Trophoblast cell (in vitro differentiated cells and primary cell): ENCODE measurements around the gene STRN4. TPM values are rescaled to one million over a fixed set of nuclear protein-coding genes. Genes with fewer than 3 reads are reported as not detected.
A peak's percentile ranks its signal among the peaks of the same experiment; 100 is the strongest.

Experiments
- DNase-seq, 2 donors: peaks; one replicate each; pipeline ENCODE4 v3.0.0-alpha.2; 2016
- H2AFZ ChIP-seq: 2 replicates; pipeline ENCODE4 v1.6.1; 2013; ENCODE audit warnings: low read length, moderate library complexity, mild to moderate bottlenecking; ENCODE audit not compliant: insufficient read depth, poor library complexity
- H2AK5ac ChIP-seq: 2 replicates; pipeline ENCODE4 v1.6.1; 2013; ENCODE audit warnings: mild to moderate bottlenecking, low read length
- H2BK120ac ChIP-seq: 2 replicates; pipeline ENCODE4 v1.6.1; 2013; ENCODE audit warnings: low read length, mild to moderate bottlenecking, moderate library complexity; ENCODE audit not compliant: insufficient read depth, poor library complexity
- H2BK12ac ChIP-seq: 2 replicates; pipeline ENCODE4 v1.6.1; 2013; ENCODE audit warnings: mild to moderate bottlenecking, low read length, moderate library complexity
- H2BK5ac ChIP-seq: 2 replicates; pipeline ENCODE4 v1.6.1; 2013; ENCODE audit warnings: low read length, low read depth, moderate library complexity, mild to moderate bottlenecking; ENCODE audit not compliant: poor library complexity
- H3K14ac ChIP-seq: 2 replicates; pipeline ENCODE4 v1.6.1; 2013; ENCODE audit warnings: mild to moderate bottlenecking, low read length
- H3K18ac ChIP-seq: 2 replicates; pipeline ENCODE4 v1.6.1; 2013; ENCODE audit warnings: mild to moderate bottlenecking, low read length
- H3K23ac ChIP-seq: 2 replicates; pipeline ENCODE4 v1.6.1; 2013; ENCODE audit warnings: low read length
- H3K27ac ChIP-seq: 2 replicates; pipeline ENCODE4 v1.5.1; 2013; ENCODE audit warnings: low read depth, mild to moderate bottlenecking, inconsistent platforms, low read length, moderate library complexity
- H3K27me3 ChIP-seq: 2 replicates; pipeline ENCODE4 v1.6.1; 2013; ENCODE audit warnings: inconsistent platforms, mild to moderate bottlenecking, low read length, moderate library complexity; ENCODE audit not compliant: insufficient read depth
- H3K36me3 ChIP-seq, 2 experiments: 1 replicate in 1 of 2; 2 replicates in 1 of 2; pipeline ENCODE4 v1.6.1; 2013; ENCODE audit warnings: low read length in 2 of 2, mild to moderate bottlenecking in 2 of 2, moderate library complexity in 1 of 2; ENCODE audit not compliant: insufficient read depth in 2 of 2, control insufficient read depth in 1 of 2
- H3K4ac ChIP-seq: 2 replicates; pipeline ENCODE4 v1.6.1; 2013; ENCODE audit warnings: low read depth, mild to moderate bottlenecking, low read length, moderate library complexity
- H3K4me1 ChIP-seq, 2 experiments: 1 replicate in 1 of 2; 2 replicates in 1 of 2; pipeline ENCODE4 v1.6.1; 2013; ENCODE audit warnings: low read length in 2 of 2, mild to moderate bottlenecking in 2 of 2, moderate library complexity in 1 of 2; ENCODE audit not compliant: insufficient read depth in 2 of 2, control insufficient read depth in 1 of 2
- H3K4me2 ChIP-seq: 2 replicates; pipeline ENCODE4 v1.6.1; 2013; ENCODE audit warnings: inconsistent platforms, mild to moderate bottlenecking, low read length, moderate library complexity
- H3K4me3 ChIP-seq: 2 replicates; pipeline ENCODE4 v1.5.1; 2013; ENCODE audit warnings: mild to moderate bottlenecking, low read depth, low read length, inconsistent platforms
- H3K79me1 ChIP-seq: one replicate; pipeline ENCODE4 v1.6.1; 2013; ENCODE audit warnings: low read length
- H3K79me2 ChIP-seq: 2 replicates; pipeline ENCODE4 v1.6.1; 2013; ENCODE audit warnings: low read length, mild to moderate bottlenecking; ENCODE audit not compliant: control insufficient read depth, insufficient read depth, poor library complexity
- H3K9ac ChIP-seq: 2 replicates; pipeline ENCODE4 v1.6.1; 2013; ENCODE audit warnings: mild to moderate bottlenecking, low read length
- H3K9me3 ChIP-seq: 2 replicates; pipeline ENCODE4 v1.6.1; 2013; ENCODE audit warnings: low read depth, mild to moderate bottlenecking, control low read depth, inconsistent platforms, low read length; ENCODE audit not compliant: insufficient read depth
- H4K12ac ChIP-seq: 2 replicates; pipeline ENCODE4 v1.6.1; 2013; ENCODE audit warnings: low read depth, mild to moderate bottlenecking, low read length, moderate library complexity
- H4K8ac ChIP-seq: 2 replicates; pipeline ENCODE4 v1.6.1; 2013; ENCODE audit warnings: low read depth, mild to moderate bottlenecking, low read length, moderate library complexity
- H4K91ac ChIP-seq: one replicate; pipeline ENCODE4 v1.6.1; 2013; ENCODE audit warnings: low read depth, mild to moderate bottlenecking, low read length, moderate library complexity
- WGBS: extraction: QIAGEN DNeasy Blood & Tissue Kit; methylation state at CpG from one replicate; pipeline ENCODE4 v1.1.7; 2013; ENCODE audit warnings: missing lambda C conversion rate; ENCODE audit not compliant: insufficient read length, insufficient coverage; ENCODE audit errors: extremely low coverage; 5-methylcytosine and 5-hydroxymethylcytosine counted together
- polyA plus RNA-seq: library from polyadenylated mRNA; stranded (reverse); fragments of 200-250 nt; gene quantifications from 2 replicates; pipeline ENCODE4 v1.2.3, GENCODE V29; 2013

STRN4 gene, protein sequence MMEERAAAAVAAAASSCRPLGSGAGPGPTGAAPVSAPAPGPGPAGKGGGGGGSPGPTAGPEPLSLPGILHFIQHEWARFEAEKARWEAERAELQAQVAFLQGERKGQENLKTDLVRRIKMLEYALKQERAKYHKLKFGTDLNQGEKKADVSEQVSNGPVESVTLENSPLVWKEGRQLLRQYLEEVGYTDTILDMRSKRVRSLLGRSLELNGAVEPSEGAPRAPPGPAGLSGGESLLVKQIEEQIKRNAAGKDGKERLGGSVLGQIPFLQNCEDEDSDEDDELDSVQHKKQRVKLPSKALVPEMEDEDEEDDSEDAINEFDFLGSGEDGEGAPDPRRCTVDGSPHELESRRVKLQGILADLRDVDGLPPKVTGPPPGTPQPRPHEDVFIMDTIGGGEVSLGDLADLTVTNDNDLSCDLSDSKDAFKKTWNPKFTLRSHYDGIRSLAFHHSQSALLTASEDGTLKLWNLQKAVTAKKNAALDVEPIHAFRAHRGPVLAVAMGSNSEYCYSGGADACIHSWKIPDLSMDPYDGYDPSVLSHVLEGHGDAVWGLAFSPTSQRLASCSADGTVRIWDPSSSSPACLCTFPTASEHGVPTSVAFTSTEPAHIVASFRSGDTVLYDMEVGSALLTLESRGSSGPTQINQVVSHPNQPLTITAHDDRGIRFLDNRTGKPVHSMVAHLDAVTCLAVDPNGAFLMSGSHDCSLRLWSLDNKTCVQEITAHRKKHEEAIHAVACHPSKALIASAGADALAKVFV
- polyA plus RNA-seq = 65.1 and 66.3 TPM in 2 replicates

DNA sequence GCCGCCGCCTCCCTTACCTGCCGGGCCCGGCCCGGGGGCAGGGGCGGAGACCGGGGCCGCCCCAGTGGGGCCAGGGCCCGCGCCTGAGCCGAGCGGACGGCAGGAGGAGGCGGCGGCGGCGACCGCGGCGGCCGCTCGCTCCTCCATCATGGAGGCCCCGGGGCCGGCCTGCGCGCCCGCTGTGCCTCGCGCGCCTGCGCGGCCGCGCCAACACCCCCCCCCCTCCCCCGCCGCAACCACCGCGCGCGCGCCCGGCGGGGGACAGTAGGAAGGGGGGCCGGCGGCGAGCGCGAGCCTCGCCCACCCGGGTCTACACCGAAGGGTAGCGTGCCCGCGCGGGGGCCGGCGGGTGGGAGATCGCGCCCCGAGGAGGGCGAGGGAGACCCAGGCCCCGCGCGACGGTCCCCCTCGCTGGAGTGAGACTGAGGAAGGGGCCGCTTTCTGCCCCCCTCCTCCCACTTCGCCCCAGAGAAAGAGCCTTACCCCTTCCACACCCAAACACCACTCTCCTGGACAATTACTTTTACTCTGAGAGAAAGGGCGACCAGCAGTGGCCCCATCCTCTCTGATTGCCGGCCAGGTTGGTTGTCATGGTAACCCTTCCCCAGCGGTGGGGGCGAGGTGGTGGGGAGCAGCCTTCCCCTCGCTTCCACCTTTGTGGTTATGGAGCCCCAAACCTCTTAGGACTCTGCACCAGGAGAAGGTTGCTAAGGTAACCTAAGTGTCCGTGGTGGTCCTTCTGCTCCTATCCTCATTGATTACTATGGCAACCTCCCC, at the start of gene STRN4:
STRN4 (minus strand) TSS at position 170 of the 777 bp plus-strand sequence; CDS start at position 150, 20 bp downstream.
- Histone ChIP-seq H2BK12ac (no peak within 1 kb of the TSS), H3K18ac (peak within 1 kb of the TSS; percentile 94), H3K23ac (no peak within 1 kb of the TSS), H3K9me3 (no peaks in the 10 kb centered on the region), H3K79me2 (peaks cover 28% of the 10 kb centered on the region), H3K79me1 (peaks cover 14% of the 10 kb centered on the region), H3K27me3 (no peaks in the 10 kb centered on the region), H4K8ac (peak within 1 kb of the TSS; percentile 93), H2BK5ac (peak within 1 kb of the TSS; percentile 86), H3K4me3 (peak within 1 kb of the TSS; percentile 97), H2AK5ac (peak within 1 kb of the TSS; percentile 59), H3K4me1 (peaks cover 6 to 7% of the 10 kb centered on the region in 2 experiments), H3K36me3 (peaks cover 7 to 13% of the 10 kb centered on the region in 2 experiments), H3K27ac (peak within 1 kb of the TSS; percentile 62), H3K4ac (peak within 1 kb of the TSS; percentile 99), H4K12ac (peak within 1 kb of the TSS; percentile 88), H4K91ac (peak within 1 kb of the TSS; percentile 96), H2BK120ac (peak within 1 kb of the TSS; percentile 85), H3K14ac (peak within 1 kb of the TSS; percentile 96), H2AFZ (peak within 1 kb of the TSS; percentile 80), H3K9ac (peak within 1 kb of the TSS; percentile 98), H3K4me2 (peak within 1 kb of the TSS; percentile 95)
- DNase-seq = peak in 1 of 2 donors; percentile 66
- no CpG with 5 or more reads among the region's 74 CpGs for WGBS

DNA sequence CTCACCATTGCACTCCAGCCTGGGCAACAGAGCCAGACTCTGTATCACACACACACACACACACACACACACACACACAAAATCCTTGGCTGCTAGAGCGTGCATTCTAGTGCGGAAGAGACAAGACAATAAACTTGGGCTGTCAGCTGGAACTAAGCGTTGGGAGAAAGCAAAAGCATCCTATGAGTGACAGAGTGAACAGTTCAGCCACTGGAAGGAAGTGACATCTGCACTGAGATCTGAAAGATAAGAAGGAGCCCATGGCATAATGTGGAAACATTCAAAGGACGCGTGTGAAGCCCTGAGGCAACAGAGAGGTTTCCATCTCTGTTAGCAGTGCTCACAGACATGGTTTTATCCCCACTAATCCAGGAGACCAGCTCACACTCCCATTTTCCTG, 45.7 kb upstream of the STRN4 start:
- Histone ChIP-seq H3K9ac (no peak overlapping the region), H3K9me3 (no peaks in the 10 kb centered on the region), H3K4ac (no peak overlapping the region), H3K79me1 (peaks cover 19% of the 10 kb centered on the region), H3K18ac (no peak overlapping the region), H4K8ac (no peak overlapping the region), H2BK12ac (no peak overlapping the region), H3K79me2 (peaks cover 13% of the 10 kb centered on the region), H3K4me3 (no peak overlapping the region), H3K4me1 (peaks cover 8 to 17% of the 10 kb centered on the region in 2 experiments), H3K4me2 (no peak overlapping the region), H4K91ac (no peak overlapping the region), H2BK5ac (no peak overlapping the region), H2AFZ (no peak overlapping the region), H3K23ac (no peak overlapping the region), H3K14ac (no peak overlapping the region), H2AK5ac (no peak overlapping the region), H3K36me3 (no peaks in the 10 kb centered on the region), H3K27me3 (no peaks in the 10 kb centered on the region), H2BK120ac (no peak overlapping the region), H4K12ac (no peak overlapping the region), H3K27ac (peak overlapping the region; percentile 93)
- no CpG with 5 or more reads among the region's 5 CpGs for WGBS
- DNase-seq = peak; percentile 98 to 100

DNA sequence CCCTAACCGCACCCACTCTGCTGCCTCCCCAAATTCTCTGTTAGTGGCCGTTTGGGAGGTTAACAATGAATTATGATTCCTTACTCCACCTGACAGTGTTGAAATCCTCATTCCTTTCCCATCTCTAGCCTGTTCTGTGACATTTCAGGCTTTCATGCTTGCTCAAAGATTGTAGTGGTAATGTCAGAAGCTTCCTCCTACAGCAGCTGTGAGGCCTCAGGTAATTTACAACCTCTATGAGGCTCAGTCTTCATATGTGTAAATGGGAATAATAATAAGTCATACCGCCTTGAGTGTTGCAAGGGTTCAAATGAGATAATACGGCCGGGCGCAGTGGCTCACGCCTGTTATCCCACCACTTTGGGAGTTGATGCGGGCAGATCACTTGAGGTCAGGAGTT, 43.1 kb upstream of the STRN4 start:
- no CpG with 5 or more reads among the region's 8 CpGs for WGBS

DNA sequence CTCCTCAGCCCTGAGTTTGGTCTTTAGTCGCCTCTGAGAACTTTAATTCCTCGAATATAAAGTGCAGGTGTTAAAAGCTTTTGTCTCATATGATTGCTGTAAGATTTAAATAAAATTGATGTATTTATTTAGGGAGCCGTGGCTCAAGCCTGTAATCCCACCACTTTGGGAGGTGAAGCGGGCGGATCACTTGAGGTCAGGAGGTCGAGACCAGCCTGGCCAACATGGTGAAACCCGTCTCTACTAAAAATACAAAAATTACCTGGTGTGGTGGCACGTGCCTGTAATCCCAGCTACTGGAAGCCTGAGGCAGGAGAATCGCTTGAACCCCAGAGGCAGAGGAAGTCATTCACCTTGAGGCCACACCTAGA, 42.7 kb upstream of the STRN4 start:
- H2BK5ac ChIP-seq = no peak overlapping the region
- H4K91ac ChIP-seq = no peak overlapping the region
- DNase-seq = peak in 1 of 2 donors; percentile 50

More for the DNA sequence above, 43.1 kb upstream of the STRN4 start:
- no peaks in the 10 kb centered on the region for H3K9me3 ChIP-seq
- H4K8ac ChIP-seq = no peak overlapping the region
- H2AK5ac ChIP-seq = no peak overlapping the region
- no peak overlapping the region for H3K18ac ChIP-seq
- no peak overlapping the region for H3K4me3 ChIP-seq
- H3K9ac ChIP-seq = no peak overlapping the region
- peaks cover 28% of the 10 kb centered on the region for H3K79me2 ChIP-seq
- H3K14ac ChIP-seq = no peak overlapping the region
- H3K4me1 ChIP-seq = peaks cover 18 to 30% of the 10 kb centered on the region in 2 experiments
- peaks cover 2 to 5% of the 10 kb centered on the region in 2 experiments for H3K36me3 ChIP-seq
- no peak overlapping the region for H3K4ac ChIP-seq
- no peak overlapping the region for H4K91ac ChIP-seq
- H3K4me2 ChIP-seq = no peak overlapping the region
- peak overlapping the region; percentile 38 for H2BK12ac ChIP-seq
- DNase-seq = peak; percentile 92 to 98
- H4K12ac ChIP-seq = no peak overlapping the region
- H3K27ac ChIP-seq = no peak overlapping the region
- no peak overlapping the region for H2BK5ac ChIP-seq
- H3K27me3 ChIP-seq = no peaks in the 10 kb centered on the region
- H2BK120ac ChIP-seq = no peak overlapping the region
- no peak overlapping the region for H3K23ac ChIP-seq
- peaks cover 37% of the 10 kb centered on the region for H3K79me1 ChIP-seq
- H2AFZ ChIP-seq = no peak overlapping the region

More for the DNA sequence above, 42.7 kb upstream of the STRN4 start:
- peaks cover 28% of the 10 kb centered on the region for H3K79me2 ChIP-seq
- H3K4ac ChIP-seq = no peak overlapping the region
- H3K4me1 ChIP-seq = peaks cover 22 to 33% of the 10 kb centered on the region in 2 experiments
- no peak overlapping the region for H3K23ac ChIP-seq
- no peak overlapping the region for H3K27ac ChIP-seq
- no peak overlapping the region for H3K4me3 ChIP-seq
- peaks cover 3 to 7% of the 10 kb centered on the region in 2 experiments for H3K36me3 ChIP-seq
- H2AK5ac ChIP-seq = no peak overlapping the region
- H3K9ac ChIP-seq = no peak overlapping the region
- WGBS = no CpG with 5 or more reads among the region's 9 CpGs
- no peak overlapping the region for H4K8ac ChIP-seq
- no peak overlapping the region for H2BK120ac ChIP-seq
- no peak overlapping the region for H2AFZ ChIP-seq
- no peaks in the 10 kb centered on the region for H3K9me3 ChIP-seq
- H3K14ac ChIP-seq = no peak overlapping the region
- H4K12ac ChIP-seq = no peak overlapping the region
- H3K79me1 ChIP-seq = peaks cover 40% of the 10 kb centered on the region
- no peak overlapping the region for H3K4me2 ChIP-seq
- no peak overlapping the region for H3K18ac ChIP-seq
- H3K27me3 ChIP-seq = no peaks in the 10 kb centered on the region
- H2BK12ac ChIP-seq = peak overlapping the region; percentile 38
